Epithelial cell of esophagus (primary cell): ENCODE data around the gene ATXN7L1.

Experiments used
- DNase-seq: peaks from one replicate; pipeline ENCODE4 v3.0.0; 2010; ENCODE audit warnings: low read depth
- H3K4me3 ChIP-seq: 2 replicates; pipeline ENCODE4 v1.5.1; 2011; ENCODE audit warnings: mild to moderate bottlenecking, low read length, control low read depth
- TF ChIP-seq, protein P1 (sequence below): IDR thresholded peaks from 2 replicates; pipeline ENCODE4 v1.5.1; 2011; ENCODE audit warnings: low read depth, mild to moderate bottlenecking, low read length, control low read depth, inconsistent platforms; ENCODE audit not compliant: insufficient read depth; ENCODE audit errors: missing control alignments

Gene ATXN7L1

DNA sequence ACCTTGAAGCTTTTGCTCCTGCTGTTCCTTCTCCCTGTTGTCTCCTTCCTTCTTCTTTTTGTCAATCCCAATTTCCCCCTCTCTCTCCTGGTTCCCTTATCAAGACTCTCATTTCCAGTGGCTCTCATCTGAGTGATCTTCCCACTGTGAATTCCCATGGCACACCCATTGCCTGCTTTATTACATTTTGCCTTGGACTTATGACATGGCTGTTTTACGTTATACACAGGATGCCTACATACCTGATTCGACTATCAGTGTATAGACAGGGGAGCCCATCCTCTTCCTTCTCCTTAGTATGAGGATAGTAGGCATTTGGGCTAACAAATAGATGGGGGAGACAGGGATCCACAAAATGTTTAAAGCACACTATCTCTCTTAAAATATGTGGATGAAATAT, 255.2 kb downstream of the ATXN7L1 start:
- H3K4me3 ChIP-seq, result no peak overlapping the region
- TF ChIP-seq, protein P1, sequence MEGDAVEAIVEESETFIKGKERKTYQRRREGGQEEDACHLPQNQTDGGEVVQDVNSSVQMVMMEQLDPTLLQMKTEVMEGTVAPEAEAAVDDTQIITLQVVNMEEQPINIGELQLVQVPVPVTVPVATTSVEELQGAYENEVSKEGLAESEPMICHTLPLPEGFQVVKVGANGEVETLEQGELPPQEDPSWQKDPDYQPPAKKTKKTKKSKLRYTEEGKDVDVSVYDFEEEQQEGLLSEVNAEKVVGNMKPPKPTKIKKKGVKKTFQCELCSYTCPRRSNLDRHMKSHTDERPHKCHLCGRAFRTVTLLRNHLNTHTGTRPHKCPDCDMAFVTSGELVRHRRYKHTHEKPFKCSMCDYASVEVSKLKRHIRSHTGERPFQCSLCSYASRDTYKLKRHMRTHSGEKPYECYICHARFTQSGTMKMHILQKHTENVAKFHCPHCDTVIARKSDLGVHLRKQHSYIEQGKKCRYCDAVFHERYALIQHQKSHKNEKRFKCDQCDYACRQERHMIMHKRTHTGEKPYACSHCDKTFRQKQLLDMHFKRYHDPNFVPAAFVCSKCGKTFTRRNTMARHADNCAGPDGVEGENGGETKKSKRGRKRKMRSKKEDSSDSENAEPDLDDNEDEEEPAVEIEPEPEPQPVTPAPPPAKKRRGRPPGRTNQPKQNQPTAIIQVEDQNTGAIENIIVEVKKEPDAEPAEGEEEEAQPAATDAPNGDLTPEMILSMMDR, result no peak
- DNase-seq, result no peak

DNA sequence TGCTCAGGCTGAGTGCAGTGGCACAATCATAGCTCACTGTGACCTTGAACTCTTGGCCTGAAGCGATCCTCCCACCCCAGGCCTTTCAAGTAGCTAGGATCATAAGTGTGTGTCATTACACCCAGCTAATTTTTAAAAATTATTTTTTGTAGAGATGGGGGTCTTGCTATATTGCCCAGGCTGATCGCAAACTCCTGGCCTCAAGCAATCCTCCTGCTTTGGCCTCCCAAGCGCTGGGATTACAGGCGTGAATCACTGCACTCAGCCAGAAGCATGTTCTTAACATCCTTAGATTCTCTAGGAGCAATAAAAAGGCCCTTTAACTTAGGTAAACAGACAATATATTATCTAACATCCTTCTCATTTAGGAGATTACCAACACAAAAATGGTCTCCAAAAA, 256.8 kb downstream of the ATXN7L1 start:
- no peak for DNase-seq
- no peak overlapping the region for H3K4me3 ChIP-seq
- TF ChIP-seq, protein P1, result no peak

GRCh38 chr7:105618016-105618296, 258.4 kb downstream of the ATXN7L1 start:
- no peak overlapping the region for H3K4me3 ChIP-seq
- TF ChIP-seq, protein P1, result no peak
- no peak for DNase-seq

DNA sequence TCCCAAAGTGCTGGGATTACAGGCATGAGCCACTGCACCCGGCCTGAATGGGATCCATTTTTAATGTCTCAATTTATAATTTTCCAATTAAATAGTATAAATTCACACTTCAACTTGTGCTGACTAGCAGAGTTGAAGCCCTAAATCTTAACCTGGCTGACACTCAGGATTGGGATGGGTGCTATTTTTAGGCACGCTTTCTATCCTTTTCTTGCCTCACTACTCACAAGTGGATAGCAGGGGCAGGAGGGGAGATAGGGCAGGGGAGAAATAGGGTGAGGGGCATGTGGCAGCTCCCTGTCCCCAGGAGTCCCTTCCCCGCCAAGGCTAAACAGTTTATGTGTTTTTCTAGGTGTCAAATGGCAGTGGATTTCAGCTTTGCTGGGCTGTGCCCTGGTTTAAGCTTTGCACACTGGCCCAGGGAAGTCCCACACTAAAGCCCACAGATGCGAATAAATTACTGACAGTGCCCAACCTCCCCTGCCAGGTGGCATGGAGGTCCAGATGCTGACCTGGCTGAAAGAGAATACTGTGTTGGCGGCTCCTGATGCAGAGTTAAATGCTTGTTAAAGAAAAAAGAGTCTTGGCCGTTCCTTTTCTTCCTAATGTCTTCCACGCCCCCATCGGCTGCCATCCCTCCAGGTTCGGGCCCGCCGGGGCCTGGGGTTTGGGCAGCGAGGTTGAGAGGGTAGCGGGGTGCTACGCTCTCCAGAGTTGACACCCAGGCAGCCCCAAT, 259.0 kb downstream of the ATXN7L1 start:
- DNase-seq, result no peak
- TF ChIP-seq, protein P1, result no peak
- no peak overlapping the region for H3K4me3 ChIP-seq

DNA sequence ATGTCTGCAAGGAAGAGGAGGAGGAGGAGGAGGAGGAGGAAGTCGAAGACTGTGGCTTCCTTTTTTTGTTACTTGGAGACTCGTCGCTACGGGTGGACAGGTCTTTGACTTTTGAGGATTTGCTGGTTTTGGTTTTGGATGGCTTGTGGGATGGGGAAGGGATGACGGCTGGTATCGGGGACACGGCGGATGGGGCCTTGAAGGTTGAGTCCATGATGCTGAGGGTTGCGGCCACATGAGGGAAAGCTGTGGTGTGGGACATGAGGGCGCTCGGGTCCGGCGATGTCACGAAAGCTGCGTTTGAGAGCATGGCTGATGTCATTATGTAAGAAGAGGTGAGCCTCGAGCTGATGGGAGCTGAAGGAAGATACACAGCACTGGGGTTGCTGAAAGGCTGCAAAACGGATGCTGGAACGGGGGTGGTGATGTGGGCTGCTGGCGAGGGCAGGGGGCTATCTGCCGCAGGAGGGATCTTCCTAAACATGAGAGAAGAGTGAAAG, 262.0 kb downstream of the ATXN7L1 start:
- DNase-seq, result no peak
- TF ChIP-seq, protein P1, result no peak
- H3K4me3 ChIP-seq, result no peak overlapping the region

GRCh38 chr7:105613611-105614330, 262.6 kb downstream of the ATXN7L1 start:
- TF ChIP-seq, protein P1, result no peak
- DNase-seq, result no peak
- no peak overlapping the region for H3K4me3 ChIP-seq

- DNase-seq, result no peak
- TF ChIP-seq, protein P1, result no peak
- no peak overlapping the region for H3K4me3 ChIP-seq
Observed at GRCh38 chr7:105612806-105613205, 263.6 kb downstream of the ATXN7L1 start.
